IPS DF 4.7 (cell line): Measurements from ENCODE around the gene AMDHD2.

ENCODE experiments used
- DNase-seq: peaks from one replicate; pipeline ENCODE4 v3.0.0-alpha.2; 2013; ENCODE audit warnings: low spot score; ENCODE audit errors: extremely low read depth

AMDHD2 gene

GRCh38 chr16:2482708-2483534 is 37.2 kb upstream of the AMDHD2 start:
- no peak for DNase-seq

- no peak for DNase-seq
These were observed 36.0 kb upstream of the AMDHD2 start for GRCh38 chr16:2483939-2484897.

- no peak for DNase-seq
These were observed 35.2 kb upstream of the AMDHD2 start for GRCh38 chr16:2484898-2485508.

- DNase-seq = no peak
These were observed 34.2 kb upstream of the AMDHD2 start for GRCh38 chr16:2485811-2486507.

- DNase-seq = no peak
These were observed 33.3 kb upstream of the AMDHD2 start for GRCh38 chr16:2486645-2487516.

- no peak for DNase-seq
These were observed 32.7 kb upstream of the AMDHD2 start for GRCh38 chr16:2487517-2487842.

GRCh38 chr16:2487903-2488531 is 32.2 kb upstream of the AMDHD2 start:
- DNase-seq = no peak

- DNase-seq = no peak
These were observed 30.6 kb upstream of the AMDHD2 start for GRCh38 chr16:2489581-2489980.

- no peak for DNase-seq
These were observed 29.7 kb upstream of the AMDHD2 start for GRCh38 chr16:2490190-2491105.

GRCh38 chr16:2492292-2492691 is 27.9 kb upstream of the AMDHD2 start:
- no peak for DNase-seq

GRCh38 chr16:2493605-2494004 is 26.6 kb upstream of the AMDHD2 start:
- DNase-seq = no peak

- no peak for DNase-seq
These were observed 25.6 kb upstream of the AMDHD2 start for GRCh38 chr16:2494616-2495015.

GRCh38 chr16:2495041-2495440 is 25.1 kb upstream of the AMDHD2 start:
- no peak for DNase-seq

- DNase-seq = no peak
These were observed 23.7 kb upstream of the AMDHD2 start for GRCh38 chr16:2496223-2497115.

- DNase-seq = no peak
These were observed 23.0 kb upstream of the AMDHD2 start for GRCh38 chr16:2497116-2497630.

GRCh38 chr16:2497695-2498484 is 22.3 kb upstream of the AMDHD2 start:
- no peak for DNase-seq
